ENCODE results near the gene DNAH7. TPM values are rescaled to one million over a fixed set of nuclear protein-coding genes. Genes with fewer than 3 reads are reported as not detected.

DNAH7 gene
- total and polyA plus RNA-seq, 10 of the 15 experiments (the other 5 are each of a cell fraction or from before 2014, with no cell fraction given), result 0.05 to 0.61 (median 0.16) TPM

DNA sequence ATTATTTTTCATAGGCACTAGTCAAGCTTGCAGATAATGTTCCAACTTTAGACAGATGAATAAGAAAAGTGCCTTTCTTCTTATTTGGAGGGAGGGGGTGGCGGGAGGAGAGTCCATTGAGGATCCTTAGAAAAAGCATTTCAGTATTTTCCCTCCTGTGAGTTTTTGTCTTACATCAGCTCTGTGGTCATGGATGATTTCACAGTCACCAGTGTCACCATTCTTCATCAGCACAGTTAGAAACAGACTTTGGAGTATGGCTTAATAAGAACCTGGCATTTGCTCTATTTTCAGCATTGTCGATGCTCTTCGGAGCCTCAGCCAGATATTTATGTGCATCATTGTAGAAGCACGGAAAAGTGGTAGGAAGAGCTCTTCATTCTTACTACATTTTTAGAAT lies 341.5 kb downstream of the DNAH7 start:
- BruUV-seq (replicated peaks), result no TSS peak
- POLR2A ChIA-PET, result no interaction called here
- H3K4me1 ChIP-seq (ENCODE audit: control insufficient read depth, insufficient read depth, low read length), result no peaks in the 10 kb centered on the region
- FAIRE-seq, result no peak
- in situ Hi-C loops (cut with MboI), result no loop called here
- WGBS (ENCODE audit: insufficient coverage, insufficient replicate concordance, low lambda C conversion rate, missing lambda C conversion rate), result 91% methylated on average over 4 of the region's 4 CpGs
- no peak overlapping the region for H2AFZ ChIP-seq (ENCODE audit: control insufficient read depth, low read depth, low read length)
- H3K27me3 ChIP-seq (replicated peaks in 1 of 2; ENCODE audit: control insufficient read depth in 2 of 2, insufficient read depth in 2 of 2, low read length in 1 of 2), result no peaks in the 10 kb centered on the region
- no peak overlapping the region for H3K4me3 ChIP-seq
- TF ChIP-seq IKZF1 (conservative IDR thresholded peaks at IDR 0.05), result no peak
- TF ChIP-seq NFXL1 (IDR thresholded peaks at IDR 0.05; ENCODE audit: borderline replicate concordance), result no peak
- H3K9me3 ChIP-seq (replicated peaks; ENCODE audit: control insufficient read depth, insufficient read depth, low read length), result no peaks in the 10 kb centered on the region
- intact Hi-C loops (cut with micrococcal nuclease; ENCODE audit: unreplicated experiment), result no loop called here
- RAD21 ChIA-PET (ENCODE audit: unreplicated experiment), result interaction anchor here (0.8 to 0.9 kb wide), 2 partner anchors 10 to 229 kb away, joined by 3 read pairs; no protein-coding TSS in a partner anchor
- no peak overlapping the region for H3K27ac ChIP-seq (ENCODE audit: control insufficient read depth, insufficient read depth)
- H3K36me3 ChIP-seq (ENCODE audit: control insufficient read depth in 2 of 2, insufficient read depth in 2 of 2, low read length in 1 of 2), result no peaks in the 10 kb centered on the region; a peak in 1 of 4 replicates
- SMC1A ChIA-PET (ENCODE audit: uncharacterized antibody, unreplicated experiment), result interaction anchor here (0.8 to 1.6 kb wide), 3 partner anchors 24 to 327 kb away, joined by 3 to 4 read pairs (median 3); no protein-coding TSS in a partner anchor
- CTCF ChIA-PET, result interaction anchor here (1.0 to 1.2 kb wide), 2 partner anchors 63 to 341 kb away, joined by 3 read pairs; no protein-coding TSS in a partner anchor
- H3K9ac ChIP-seq (ENCODE audit: control insufficient read depth, insufficient read depth, low read length), result no peak overlapping the region
- H4K20me1 ChIP-seq (ENCODE audit: control insufficient read depth, insufficient read depth), result no peaks in the 10 kb centered on the region
- H3K4me2 ChIP-seq (ENCODE audit: control insufficient read depth, insufficient read depth), result no peak overlapping the region
- H3K79me2 ChIP-seq (ENCODE audit: control insufficient read depth, insufficient read depth, low read length), result no peaks in the 10 kb centered on the region
- no peak for ATAC-seq
- DNase-seq (ENCODE audit: low read depth, low spot score), result no peak

DNA sequence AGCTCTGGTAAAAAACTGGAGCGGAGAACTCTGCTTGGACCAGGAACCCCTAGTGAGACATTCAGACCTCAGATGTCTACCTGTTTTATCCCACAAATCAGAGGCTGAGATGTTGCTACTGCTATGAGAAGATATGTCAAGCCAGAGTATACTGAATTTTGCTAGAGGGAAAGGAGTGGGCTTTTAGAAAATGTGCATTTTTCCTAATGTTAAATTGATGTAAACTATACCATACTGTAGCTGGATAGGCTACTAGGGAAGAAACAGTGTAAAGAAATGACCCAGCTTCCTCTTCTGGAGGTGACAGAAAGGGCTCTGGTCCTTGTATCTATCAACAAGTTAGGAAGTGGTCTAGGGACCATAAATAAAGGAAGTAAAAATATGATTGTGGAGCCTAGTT lies 346.6 kb downstream of the DNAH7 start:
- in situ Hi-C loops (cut with MboI), result no loop called here
- Histone ChIP-seq H2AFZ (ENCODE audit: control insufficient read depth, low read depth, low read length) (no peak overlapping the region), H3K4me3 (no peak overlapping the region), H3K4me2 (ENCODE audit: control insufficient read depth, insufficient read depth) (no peak overlapping the region), H3K79me2 (ENCODE audit: control insufficient read depth, insufficient read depth, low read length) (no peaks in the 10 kb centered on the region), H3K9ac (ENCODE audit: control insufficient read depth, insufficient read depth, low read length) (no peak overlapping the region), H3K27ac (ENCODE audit: control insufficient read depth, insufficient read depth) (no peak overlapping the region), H3K9me3 (replicated peaks; ENCODE audit: control insufficient read depth, insufficient read depth, low read length) (no peaks in the 10 kb centered on the region), H3K4me1 (ENCODE audit: control insufficient read depth, insufficient read depth, low read length) (no peaks in the 10 kb centered on the region), H3K36me3 (ENCODE audit: control insufficient read depth in 2 of 2, insufficient read depth in 2 of 2, low read length in 1 of 2) (peaks cover 0 to 5% of the 10 kb centered on the region in 2 experiments; a peak in 2 of 4 replicates), H4K20me1 (ENCODE audit: control insufficient read depth, insufficient read depth) (no peaks in the 10 kb centered on the region), H3K27me3 (replicated peaks in 1 of 2; ENCODE audit: control insufficient read depth in 2 of 2, insufficient read depth in 2 of 2, low read length in 1 of 2) (no peaks in the 10 kb centered on the region)
- SMC1A ChIA-PET (ENCODE audit: uncharacterized antibody, unreplicated experiment), result interaction anchor here (0.7 to 1.4 kb wide), 2 partner anchors 10 to 65 kb away, joined by 3 read pairs; no protein-coding TSS in a partner anchor
- DNase-seq (ENCODE audit: low read depth, low spot score) (no peak), FAIRE-seq (no peak), ATAC-seq (no peak)
- TF ChIP-seq PML (IDR thresholded peaks at IDR 0.05; ENCODE audit: low read length) (no peak), ZNF24 (IDR thresholded peaks at IDR 0.05) (no peak), KDM1A (IDR thresholded peaks at IDR 0.05; ENCODE audit: borderline replicate concordance) (no peak), SMAD5 (IDR thresholded peaks at IDR 0.05; ENCODE audit: low read depth) (no peak), NR2C1 (IDR thresholded peaks at IDR 0.05) (no peak), JUNB (IDR thresholded peaks at IDR 0.05) (no peak), SUZ12 (IDR thresholded peaks at IDR 0.05; ENCODE audit: unreplicated experiment) (no peak), RBBP5 (conservative IDR thresholded peaks at IDR 0.05) (no peak), ATF2 (IDR thresholded peaks at IDR 0.05; ENCODE audit: low read length) (no peak), GABPA (IDR thresholded peaks at IDR 0.05; ENCODE audit: low read depth) (no peak), TCF7 (IDR thresholded peaks at IDR 0.05; ENCODE audit: borderline replicate concordance) (no peak), RELA (IDR thresholded peaks at IDR 0.05; ENCODE audit: borderline replicate concordance, partially characterized antibody) (no peak)
- TF ChIP-seq, protein P1, sequence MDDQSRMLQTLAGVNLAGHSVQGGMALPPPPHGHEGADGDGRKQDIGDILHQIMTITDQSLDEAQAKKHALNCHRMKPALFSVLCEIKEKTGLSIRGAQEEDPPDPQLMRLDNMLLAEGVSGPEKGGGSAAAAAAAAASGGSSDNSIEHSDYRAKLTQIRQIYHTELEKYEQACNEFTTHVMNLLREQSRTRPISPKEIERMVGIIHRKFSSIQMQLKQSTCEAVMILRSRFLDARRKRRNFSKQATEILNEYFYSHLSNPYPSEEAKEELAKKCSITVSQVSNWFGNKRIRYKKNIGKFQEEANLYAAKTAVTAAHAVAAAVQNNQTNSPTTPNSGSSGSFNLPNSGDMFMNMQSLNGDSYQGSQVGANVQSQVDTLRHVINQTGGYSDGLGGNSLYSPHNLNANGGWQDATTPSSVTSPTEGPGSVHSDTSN (IDR thresholded peaks at IDR 0.05; ENCODE audit: insufficient replicate concordance, low read depth, low read length), result no peak
- TF ChIP-seq, protein P2, sequence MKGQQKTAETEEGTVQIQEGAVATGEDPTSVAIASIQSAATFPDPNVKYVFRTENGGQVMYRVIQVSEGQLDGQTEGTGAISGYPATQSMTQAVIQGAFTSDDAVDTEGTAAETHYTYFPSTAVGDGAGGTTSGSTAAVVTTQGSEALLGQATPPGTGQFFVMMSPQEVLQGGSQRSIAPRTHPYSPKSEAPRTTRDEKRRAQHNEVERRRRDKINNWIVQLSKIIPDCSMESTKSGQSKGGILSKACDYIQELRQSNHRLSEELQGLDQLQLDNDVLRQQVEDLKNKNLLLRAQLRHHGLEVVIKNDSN (IDR thresholded peaks at IDR 0.05; ENCODE audit: borderline replicate concordance, extremely low read length, insufficient read depth, low read depth, low read length), result no peak
- no TSS peak for BruUV-seq (replicated peaks)
- RAD21 ChIA-PET (ENCODE audit: unreplicated experiment), result no interaction called here
- 100% methylated on average over 1 of the region's 1 CpG for WGBS (ENCODE audit: insufficient coverage, insufficient replicate concordance, low lambda C conversion rate, missing lambda C conversion rate)
- POLR2A ChIA-PET, result no interaction called here
- CTCF ChIA-PET, result interaction anchor here (1.2 kb wide), 1 partner anchor 55 kb away, joined by 3 read pairs; no protein-coding TSS in a partner anchor
- intact Hi-C loops (cut with micrococcal nuclease; ENCODE audit: unreplicated experiment), result no loop called here
